Progenitor cell of endocrine pancreas (in vitro differentiated cells): ENCODE results near the gene RGP1. TPM values are rescaled to one million over a fixed set of nuclear protein-coding genes. Genes with fewer than 3 reads are reported as not detected.

ENCODE experiments used
- DNase-seq: peaks from one replicate; pipeline ENCODE4 v3.0.0; 2021; ENCODE audit warnings: low spot score; ENCODE audit not compliant: unreplicated experiment
- H3K27ac Mint-ChIP-seq: 2 replicates; pipeline ENCODE4 v1.8.0; 2021; ENCODE audit warnings: mild to moderate bottlenecking, moderate library complexity, mixed read lengths
- H3K27me3 Mint-ChIP-seq: 2 replicates; pipeline ENCODE4 v1.8.0; 2021; ENCODE audit warnings: mixed read lengths
- H3K36me3 Mint-ChIP-seq: 2 replicates; pipeline ENCODE4 v1.8.0; 2022; ENCODE audit warnings: mixed read lengths; ENCODE audit not compliant: insufficient read depth
- H3K4me1 Mint-ChIP-seq: 2 replicates; pipeline ENCODE4 v1.8.0; 2021; ENCODE audit warnings: low read depth, mixed read lengths
- H3K4me3 Mint-ChIP-seq: 2 replicates; pipeline ENCODE4 v1.8.0; 2021; ENCODE audit warnings: low read depth, mild to moderate bottlenecking, moderate library complexity, mixed read lengths
- H3K9me3 Mint-ChIP-seq: 2 replicates; pipeline ENCODE4 v1.8.0; 2021; ENCODE audit warnings: low read depth, mixed read lengths
- total RNA-seq: library from RNA; stranded (reverse); gene quantifications from 2 replicates; pipeline ENCODE4 v1.2.1, GENCODE V29; 2021
- TF ChIP-seq, protein P1 (sequence below): fragments of 200-600 bp; sonication (generic); IDR thresholded peaks from one replicate; pipeline ENCODE4 v1.5.0; 2021; ENCODE audit warnings: antibody characterized with exemption, mild to moderate bottlenecking; ENCODE audit not compliant: unreplicated experiment

The RGP1 gene
- total RNA-seq, 1 donor from 2014 or later: 40.0 TPM

- Mint-ChIP-seq H3K27me3 (peaks cover 3% of the 10 kb centered on the region), H3K4me1 (peaks cover 6% of the 10 kb centered on the region), H3K27ac (peak overlapping the region; percentile 13), H3K9me3 (no peaks in the 10 kb centered on the region), H3K4me3 (no peak overlapping the region), H3K36me3 (peaks cover 9% of the 10 kb centered on the region)
- TF ChIP-seq, protein P1, sequence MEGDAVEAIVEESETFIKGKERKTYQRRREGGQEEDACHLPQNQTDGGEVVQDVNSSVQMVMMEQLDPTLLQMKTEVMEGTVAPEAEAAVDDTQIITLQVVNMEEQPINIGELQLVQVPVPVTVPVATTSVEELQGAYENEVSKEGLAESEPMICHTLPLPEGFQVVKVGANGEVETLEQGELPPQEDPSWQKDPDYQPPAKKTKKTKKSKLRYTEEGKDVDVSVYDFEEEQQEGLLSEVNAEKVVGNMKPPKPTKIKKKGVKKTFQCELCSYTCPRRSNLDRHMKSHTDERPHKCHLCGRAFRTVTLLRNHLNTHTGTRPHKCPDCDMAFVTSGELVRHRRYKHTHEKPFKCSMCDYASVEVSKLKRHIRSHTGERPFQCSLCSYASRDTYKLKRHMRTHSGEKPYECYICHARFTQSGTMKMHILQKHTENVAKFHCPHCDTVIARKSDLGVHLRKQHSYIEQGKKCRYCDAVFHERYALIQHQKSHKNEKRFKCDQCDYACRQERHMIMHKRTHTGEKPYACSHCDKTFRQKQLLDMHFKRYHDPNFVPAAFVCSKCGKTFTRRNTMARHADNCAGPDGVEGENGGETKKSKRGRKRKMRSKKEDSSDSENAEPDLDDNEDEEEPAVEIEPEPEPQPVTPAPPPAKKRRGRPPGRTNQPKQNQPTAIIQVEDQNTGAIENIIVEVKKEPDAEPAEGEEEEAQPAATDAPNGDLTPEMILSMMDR: no peak
- no peak for DNase-seq
These were observed 48.4 kb downstream of the RGP1 start for GRCh38 chr9:35797311-35798109.

DNA sequence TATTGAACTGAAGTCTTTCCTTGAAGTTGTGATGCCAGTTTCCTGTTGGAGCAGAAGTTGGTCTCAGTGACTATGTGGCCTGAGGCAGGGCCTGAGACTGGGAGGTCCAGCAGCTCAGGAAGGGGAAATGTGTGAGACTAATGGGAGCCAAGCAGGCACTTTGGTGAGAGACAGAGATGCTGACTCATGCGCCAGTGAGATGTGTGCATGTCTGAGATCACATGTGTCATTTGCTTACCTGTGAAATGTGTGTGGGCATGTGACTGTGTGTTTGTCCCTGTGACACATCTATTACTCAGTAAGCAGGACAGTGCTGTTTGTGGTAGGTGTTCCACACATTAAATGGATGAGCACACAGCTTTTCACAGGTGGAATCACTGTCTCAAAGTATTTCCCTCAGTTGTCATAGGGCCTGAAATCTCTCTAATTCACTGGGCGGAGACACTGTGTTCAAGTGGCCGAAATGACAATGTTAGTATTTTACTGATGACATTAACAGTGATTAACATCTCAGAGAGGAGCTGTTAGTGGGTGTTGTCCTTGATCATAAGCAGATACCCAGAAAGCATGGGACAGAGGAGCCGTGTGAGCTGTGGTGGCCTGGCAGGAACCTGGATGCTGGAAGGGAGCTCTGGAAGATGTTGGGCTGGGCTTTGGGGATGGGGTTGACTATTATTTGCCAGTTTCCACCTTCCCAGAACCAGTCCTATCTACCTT, 49.7 kb downstream of the RGP1 start:
- no peak overlapping the region for H3K27ac Mint-ChIP-seq
- TF ChIP-seq, protein P1: no peak
- no peaks in the 10 kb centered on the region for H3K27me3 Mint-ChIP-seq
- DNase-seq: no peak
- H3K4me3 Mint-ChIP-seq: no peak overlapping the region
- H3K9me3 Mint-ChIP-seq: no peaks in the 10 kb centered on the region
- H3K36me3 Mint-ChIP-seq: peaks cover 9% of the 10 kb centered on the region
- peaks cover 6% of the 10 kb centered on the region for H3K4me1 Mint-ChIP-seq

GRCh38 chr9:35800530-35800929, 51.4 kb downstream of the RGP1 start:
- H3K9me3 Mint-ChIP-seq: no peaks in the 10 kb centered on the region
- DNase-seq: no peak
- H3K4me1 Mint-ChIP-seq: peaks cover 6% of the 10 kb centered on the region
- no peaks in the 10 kb centered on the region for H3K27me3 Mint-ChIP-seq
- TF ChIP-seq, protein P1: no peak
- H3K36me3 Mint-ChIP-seq: peaks cover 14% of the 10 kb centered on the region
- peak overlapping the region; percentile 79 for H3K27ac Mint-ChIP-seq
- H3K4me3 Mint-ChIP-seq: no peak overlapping the region

GRCh38 chr9:35801328-35802128, 52.4 kb downstream of the RGP1 start:
- no peaks in the 10 kb centered on the region for H3K27me3 Mint-ChIP-seq
- H3K27ac Mint-ChIP-seq: no peak overlapping the region
- TF ChIP-seq, protein P1: no peak

GRCh38 chr9:35806101-35806500, 57.0 kb downstream of the RGP1 start:
- Mint-ChIP-seq H3K9me3 (no peaks in the 10 kb centered on the region), H3K27ac (no peak overlapping the region), H3K4me3 (no peak overlapping the region), H3K4me1 (peaks cover 3% of the 10 kb centered on the region), H3K36me3 (peaks cover 13% of the 10 kb centered on the region), H3K27me3 (no peaks in the 10 kb centered on the region)
- no peak for DNase-seq
- TF ChIP-seq, protein P1: no peak

More at GRCh38 chr9:35801328-35802128, 52.4 kb downstream of the RGP1 start:
- Mint-ChIP-seq H3K36me3 (peaks cover 14% of the 10 kb centered on the region), H3K4me3 (no peak overlapping the region), H3K9me3 (no peaks in the 10 kb centered on the region), H3K4me1 (peaks cover 6% of the 10 kb centered on the region)
- no peak for DNase-seq
